GM18519 (cell line): ENCODE measurements around the gene ZNF598.
A peak's percentile ranks its signal among the peaks of the same experiment; 100 is the strongest.

Source experiments
- ATAC-seq: cut with Tn5 transposase; IDR thresholded peaks from one replicate; pipeline ENCODE4 v1.9.1; 2021; ENCODE audit warnings: mild to moderate bottlenecking, moderate library complexity; ENCODE audit not compliant: unreplicated experiment, low FRiP score

Gene ZNF598

DNA sequence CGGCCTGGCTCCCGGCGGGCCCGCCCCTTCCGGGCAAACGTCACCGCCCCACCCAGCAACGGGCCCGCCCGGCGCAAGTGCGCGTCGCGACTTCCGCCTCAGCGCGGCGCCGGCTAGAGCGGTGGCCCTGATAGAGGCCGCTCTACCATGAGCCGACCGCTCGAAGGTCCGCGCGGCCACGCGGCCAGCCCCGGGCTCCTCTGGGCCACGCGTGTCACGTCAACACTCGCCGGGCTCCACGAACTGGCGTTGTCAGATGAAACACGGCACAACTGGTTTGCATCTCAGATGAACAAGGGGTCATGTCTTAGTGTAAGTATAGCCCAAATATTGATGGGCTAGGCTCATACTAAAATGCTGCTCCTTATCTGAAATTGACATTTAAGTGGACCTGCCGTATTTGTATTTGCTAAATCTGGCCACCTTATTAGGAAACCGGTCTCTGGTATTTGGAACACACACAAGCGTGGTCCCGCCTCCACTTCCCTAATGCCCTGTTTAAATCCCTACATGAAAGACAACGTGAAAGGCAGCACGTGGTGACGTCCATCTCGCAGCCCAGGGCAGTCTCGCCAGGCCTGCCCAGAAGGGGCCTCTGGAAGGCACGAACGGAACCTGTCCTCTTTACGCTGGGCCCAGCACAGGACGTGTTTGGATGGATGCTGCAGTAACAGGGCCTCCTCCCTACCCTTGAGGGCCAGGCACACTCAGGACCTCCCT, at the start of gene ZNF598:
TSS of gene ZNF598 (minus strand) at position 31 of the 720 bp plus-strand sequence.
- ATAC-seq: peak; percentile 49

GRCh38 chr16:2058872-2059271, 49.3 kb upstream of the ZNF598 start:
- no peak for ATAC-seq

- ATAC-seq: no peak
Observed at GRCh38 chr16:2058420-2058819, 48.8 kb upstream of the ZNF598 start.

- no peak for ATAC-seq
Observed at GRCh38 chr16:2057438-2057837, 47.8 kb upstream of the ZNF598 start.

- no peak for ATAC-seq
Observed at GRCh38 chr16:2056681-2057407, 47.2 kb upstream of the ZNF598 start.

DNA sequence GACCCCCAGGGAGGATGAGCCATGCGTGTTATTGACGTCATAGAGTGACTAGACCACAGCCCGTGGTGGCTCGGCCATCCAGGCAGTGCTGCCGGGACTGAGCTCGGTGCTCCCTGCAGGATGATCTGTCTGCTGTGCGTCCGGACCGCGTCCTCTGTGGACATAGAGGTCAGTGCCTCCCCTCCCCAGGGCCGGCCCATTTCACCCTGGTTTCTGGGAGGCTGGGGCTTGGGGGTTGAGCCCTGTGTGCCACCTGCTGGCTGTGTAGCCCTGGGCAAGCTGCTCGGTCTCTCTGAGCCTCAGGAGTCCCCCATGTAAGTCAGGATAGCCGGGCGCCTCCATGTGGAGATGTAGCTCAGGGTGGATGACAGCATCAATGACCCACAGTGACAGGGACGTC, 46.5 kb upstream of the ZNF598 start:
- ATAC-seq: no peak

GRCh38 chr16:2054543-2055245, 45.1 kb upstream of the ZNF598 start:
- ATAC-seq: no peak

GRCh38 chr16:2053897-2054296, 44.3 kb upstream of the ZNF598 start:
- ATAC-seq: no peak

DNA sequence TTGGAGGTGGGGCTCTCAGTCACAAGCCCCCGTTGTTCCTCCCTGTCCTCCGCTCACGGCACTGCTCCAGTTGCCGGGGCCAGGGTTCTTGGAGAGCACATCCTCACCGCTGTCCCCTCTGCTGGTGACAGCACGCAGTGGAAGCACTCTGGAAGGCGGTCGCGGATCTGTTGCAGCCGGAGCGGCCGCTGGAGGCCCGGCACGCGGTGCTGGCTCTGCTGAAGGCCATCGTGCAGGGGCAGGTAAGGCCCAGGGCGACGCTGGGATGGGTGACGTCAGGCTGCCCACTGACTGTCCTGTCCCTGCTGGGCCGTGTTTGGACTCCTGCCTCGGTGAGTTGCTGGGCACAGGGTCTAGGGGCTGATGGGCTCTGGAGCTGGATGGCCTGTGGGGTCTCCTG, 43.6 kb upstream of the ZNF598 start:
- no peak for ATAC-seq

GRCh38 chr16:2048116-2048543, 38.5 kb upstream of the ZNF598 start:
- no peak for ATAC-seq

- peak; percentile 87 for ATAC-seq
Observed at GRCh38 chr16:2047330-2048115, 37.9 kb upstream of the ZNF598 start, which contains the start of the genes NTHL1 and TSC2. Gene NTHL1 (minus strand): TSS chr16:2047834. CDS start chr16:2047823, 11 bp downstream. Gene TSC2 (plus strand): TSS chr16:2047985. CDS start chr16:2048616, 631 bp downstream.

- no peak for ATAC-seq
Observed at GRCh38 chr16:2046893-2047329, 37.3 kb upstream of the ZNF598 start.

DNA sequence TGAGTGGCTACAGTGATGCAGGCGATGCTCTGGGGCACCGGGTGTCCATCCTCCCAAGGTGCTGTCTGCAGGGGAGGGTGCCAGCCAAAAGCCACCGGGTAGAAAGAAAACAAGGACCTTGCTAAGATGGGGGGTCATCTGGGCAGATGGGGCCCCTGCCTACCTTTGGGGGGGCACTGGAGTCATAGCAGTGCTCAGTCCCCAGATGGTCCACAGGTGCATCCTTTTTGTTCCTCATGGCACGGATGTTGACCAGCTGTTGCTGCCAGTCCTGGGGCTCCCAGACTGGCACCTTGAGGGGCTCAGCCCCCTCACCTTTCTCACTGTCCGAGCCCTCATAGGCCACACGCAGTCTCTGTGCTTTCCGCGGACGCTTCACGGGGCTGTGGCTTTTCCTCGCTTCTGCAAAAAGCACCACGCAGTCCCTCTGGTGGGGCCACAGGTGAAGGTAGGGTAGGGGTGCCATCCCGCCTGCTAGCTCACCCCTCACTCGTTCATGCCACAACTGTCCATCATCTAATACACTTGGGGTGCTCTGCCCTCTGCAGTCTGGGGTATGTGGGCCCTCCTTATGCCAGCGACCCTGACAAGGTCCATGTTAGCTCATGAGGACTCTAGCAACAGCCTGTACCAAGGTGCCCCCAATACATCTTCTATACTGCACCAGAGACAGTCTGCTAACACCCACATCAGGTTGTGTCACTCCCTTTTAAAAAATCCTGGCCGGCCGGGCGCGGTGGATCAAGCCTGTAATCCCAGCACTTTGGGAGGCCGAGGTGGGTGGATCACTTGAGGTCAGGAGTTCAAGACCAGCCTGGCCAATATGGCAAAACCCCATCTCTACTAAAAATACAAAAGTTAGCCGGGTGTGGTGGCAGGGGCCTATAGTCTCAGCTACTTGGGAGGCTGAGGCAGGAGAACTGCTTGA, 36.6 kb upstream of the ZNF598 start:
- no peak for ATAC-seq

- ATAC-seq: no peak
Observed at GRCh38 chr16:2044541-2044940, 34.9 kb upstream of the ZNF598 start.

- ATAC-seq: no peak
Observed at GRCh38 chr16:2043667-2044451, 34.2 kb upstream of the ZNF598 start.

DNA sequence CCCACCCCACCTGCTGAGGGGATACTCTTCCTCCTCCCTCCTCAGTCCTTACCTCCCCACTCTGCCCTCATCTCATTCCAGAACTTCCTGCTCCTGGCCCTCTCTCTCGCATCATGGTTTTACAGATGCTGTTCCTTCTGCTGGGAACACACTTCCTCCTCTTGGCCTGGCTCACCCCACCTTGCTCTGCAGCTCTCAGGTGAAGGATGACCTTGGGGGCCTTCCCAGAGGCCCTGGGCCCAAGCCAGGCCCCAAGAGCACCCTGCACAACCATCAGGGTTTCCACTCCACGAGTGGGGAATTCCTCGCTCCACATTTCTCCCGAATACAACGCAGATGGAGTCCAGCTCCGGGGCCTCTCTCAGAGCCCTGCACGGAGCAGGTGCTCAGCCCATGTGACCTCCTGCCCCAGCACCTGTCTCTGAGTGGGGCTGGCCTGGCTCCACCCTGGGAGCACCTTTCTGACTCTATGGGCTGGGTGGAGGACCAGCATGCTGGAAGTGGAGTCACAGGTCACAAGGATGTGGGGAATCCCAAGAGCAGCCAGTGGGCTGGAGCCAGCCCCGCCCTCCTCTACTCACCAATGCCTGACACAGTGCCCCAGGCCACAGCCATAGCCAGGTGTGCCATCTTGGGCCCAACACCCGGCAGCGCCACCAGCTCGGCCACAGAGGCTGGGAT, 33.5 kb upstream of the ZNF598 start:
- ATAC-seq: no peak

GRCh38 chr16:2042171-2042985, 32.8 kb upstream of the ZNF598 start:
- no peak for ATAC-seq
